Keratinocyte (primary cell): ENCODE measurements around the gene IFT74. TPM values are rescaled to one million over a fixed set of nuclear protein-coding genes. Genes with fewer than 3 reads are reported as not detected.

ENCODE experiments used
- DNase-seq: peaks from one replicate; pipeline ENCODE4 v3.0.0-alpha.2; 2011; ENCODE audit warnings: low read depth, missing footprints, low spot score
- FAIRE-seq: peaks from 2 replicates; lab custom pipeline; 2011; peaks lifted over from hg19 to GRCh38; lab: Jason Lieb, UNC
- H2AFZ ChIP-seq: 2 replicates; pipeline ENCODE4 v1.6.0; 2012; ENCODE audit warnings: low read length, control low read depth, inconsistent platforms; ENCODE audit not compliant: control insufficient read depth
- H3K27ac ChIP-seq: 2 replicates; pipeline ENCODE4 v1.5.1; 2011; ENCODE audit warnings: low read length; ENCODE audit not compliant: control insufficient read depth, insufficient read depth
- H3K27me3 ChIP-seq: 3 replicates; pipeline ENCODE4 v1.6.0; 2011; ENCODE audit warnings: low read length; ENCODE audit not compliant: control insufficient read depth, insufficient read depth; ENCODE audit errors: extremely low read depth
- H3K36me3 ChIP-seq, 2 experiments: 2 replicates in 1 of 2; 3 replicates in 1 of 2; pipeline ENCODE4 v1.5.1; 2011; ENCODE audit warnings: low read length in 2 of 2, mild to moderate bottlenecking in 1 of 2; ENCODE audit not compliant: control insufficient read depth in 2 of 2, insufficient read depth in 2 of 2; ENCODE audit errors: extremely low read depth in 1 of 2
- H3K4me1 ChIP-seq: 3 replicates; pipeline ENCODE4 v1.5.1; 2011; ENCODE audit warnings: low read length; ENCODE audit not compliant: control insufficient read depth, insufficient read depth; ENCODE audit errors: extremely low read depth
- H3K4me2 ChIP-seq: 3 replicates; pipeline ENCODE4 v1.6.0; 2011; ENCODE audit warnings: low read depth, low read length; ENCODE audit not compliant: control insufficient read depth, insufficient read depth; ENCODE audit errors: extremely low read depth
- H3K4me3 ChIP-seq, 3 experiments: fragments of 200-600 bp in 1 of 3; sonication (generic) in 1 of 3; 2 replicates in 2 of 3; 3 replicates in 1 of 3; pipeline ENCODE4 v1.5.1; 2011 to 2016; ENCODE audit warnings: low read length in 3 of 3, mild to moderate bottlenecking in 3 of 3, control low read depth in 2 of 3, inconsistent platforms in 1 of 3, low read depth in 1 of 3, mixed read lengths in 1 of 3, mixed run types in 1 of 3, moderate library complexity in 1 of 3; ENCODE audit not compliant: control insufficient read depth in 2 of 3, insufficient read depth in 2 of 3; ENCODE audit errors: extremely low read depth in 1 of 3
- H3K79me2 ChIP-seq: 2 replicates; pipeline ENCODE4 v1.6.0; 2012; ENCODE audit warnings: low read length; ENCODE audit not compliant: control insufficient read depth, insufficient read depth
- H3K9ac ChIP-seq: 3 replicates; pipeline ENCODE4 v1.6.0; 2011; ENCODE audit warnings: low read length; ENCODE audit not compliant: control insufficient read depth, insufficient read depth; ENCODE audit errors: extremely low read depth
- H3K9me1 ChIP-seq: 3 replicates; pipeline ENCODE4 v1.6.0; 2011; ENCODE audit warnings: low read length; ENCODE audit not compliant: control insufficient read depth, insufficient read depth; ENCODE audit errors: extremely low read depth
- H3K9me3 ChIP-seq: 2 replicates; pipeline ENCODE4 v1.5.1; 2012; ENCODE audit warnings: low read depth, low read length; ENCODE audit not compliant: control insufficient read depth
- H4K20me1 ChIP-seq: 3 replicates; pipeline ENCODE4 v1.6.0; 2011; ENCODE audit warnings: low read length; ENCODE audit not compliant: control insufficient read depth, insufficient read depth; ENCODE audit errors: extremely low read depth
- EZH2 ChIP-seq: IDR thresholded peaks from one replicate; pipeline ENCODE4 v1.6.1; 2012; ENCODE audit warnings: inconsistent platforms, mild to moderate bottlenecking, low read length, moderate library complexity
- dilution Hi-C: fragments of 300-500 bp; cut with MboI; formaldehyde crosslinking; loops from one replicate; pipeline ENCODE4 v1.7.0; 2020; ENCODE audit warnings: low sequenced_read_pairs; ENCODE audit not compliant: extremely low pct_ligation_motif_present
- polyA plus RNA-seq, 5 experiments: library from polyadenylated mRNA; depleted of rRNA in 3 of 5; stranded (reverse) in 3 of 5; stranded (forward) in 1 of 5; unstranded in 1 of 5; fragments of >200 nt; gene quantifications; 1 replicate in 1 of 5; 2 replicates in 3 of 5; 3 replicates in 1 of 5; pipeline versions ENCODE4 v1.2.1 to v1.2.3, GENCODE V29; 2011 to 2012; ENCODE audit warnings: missing spikeins in 2 of 5, low read depth in 1 of 5, low replicate concordance in 1 of 5
- TF ChIP-seq, protein P1 (sequence below), 3 experiments: IDR thresholded peaks in 1 of 3; conservative IDR thresholded peaks in 1 of 3; optimal IDR thresholded peaks in 1 of 3; 2 replicates in 2 of 3; 3 replicates in 1 of 3; pipeline versions ENCODE3 to v1.5.1; 2011; ENCODE audit warnings: low read length in 3 of 3, mild to moderate bottlenecking in 3 of 3, moderate library complexity in 2 of 3, control low read depth in 1 of 3, inconsistent platforms in 1 of 3; ENCODE audit not compliant: insufficient read depth in 2 of 3; ENCODE audit errors: extremely low read depth in 1 of 3

IFT74 gene
- polyA plus RNA-seq, 1 donor (not counting 4 experiments of a cell fraction or from before 2014, with no cell fraction given): 12.9 TPM

DNA sequence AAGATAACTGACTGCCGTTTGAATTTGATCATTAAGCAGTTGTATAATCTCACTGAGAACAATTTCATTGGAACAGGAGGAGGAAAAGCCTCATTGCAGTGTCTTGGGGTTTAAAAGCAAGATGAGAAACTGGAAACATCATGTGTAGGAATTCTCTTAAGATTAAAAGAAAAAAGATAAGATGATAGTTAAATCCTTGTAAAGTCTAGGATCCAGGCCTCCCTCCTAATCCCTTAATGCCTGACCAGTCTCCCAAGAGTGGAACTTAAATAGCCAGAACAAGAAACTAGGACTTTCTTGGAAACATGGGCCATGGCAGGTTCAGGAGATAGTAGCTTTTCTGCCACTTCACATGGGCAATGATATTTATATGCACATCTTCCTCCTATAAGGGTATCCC is 86.3 kb downstream of the IFT74 start:
- DNase-seq (no peak), FAIRE-seq (no peak)
- Histone ChIP-seq H3K4me1 (no peaks in the 10 kb centered on the region), H3K9ac (no peak overlapping the region), H3K36me3 (peaks cover 0 to 1% of the 10 kb centered on the region in 2 experiments), H3K27me3 (no peaks in the 10 kb centered on the region), H3K4me2 (no peak overlapping the region), H3K4me3 (no peak overlapping the region), H4K20me1 (no peaks in the 10 kb centered on the region), H3K27ac (no peak overlapping the region), H3K9me3 (no peaks in the 10 kb centered on the region), H2AFZ (no peak overlapping the region), H3K79me2 (no peaks in the 10 kb centered on the region), H3K9me1 (no peaks in the 10 kb centered on the region)
- dilution Hi-C loops: no loop called here
- TF ChIP-seq, protein P1, sequence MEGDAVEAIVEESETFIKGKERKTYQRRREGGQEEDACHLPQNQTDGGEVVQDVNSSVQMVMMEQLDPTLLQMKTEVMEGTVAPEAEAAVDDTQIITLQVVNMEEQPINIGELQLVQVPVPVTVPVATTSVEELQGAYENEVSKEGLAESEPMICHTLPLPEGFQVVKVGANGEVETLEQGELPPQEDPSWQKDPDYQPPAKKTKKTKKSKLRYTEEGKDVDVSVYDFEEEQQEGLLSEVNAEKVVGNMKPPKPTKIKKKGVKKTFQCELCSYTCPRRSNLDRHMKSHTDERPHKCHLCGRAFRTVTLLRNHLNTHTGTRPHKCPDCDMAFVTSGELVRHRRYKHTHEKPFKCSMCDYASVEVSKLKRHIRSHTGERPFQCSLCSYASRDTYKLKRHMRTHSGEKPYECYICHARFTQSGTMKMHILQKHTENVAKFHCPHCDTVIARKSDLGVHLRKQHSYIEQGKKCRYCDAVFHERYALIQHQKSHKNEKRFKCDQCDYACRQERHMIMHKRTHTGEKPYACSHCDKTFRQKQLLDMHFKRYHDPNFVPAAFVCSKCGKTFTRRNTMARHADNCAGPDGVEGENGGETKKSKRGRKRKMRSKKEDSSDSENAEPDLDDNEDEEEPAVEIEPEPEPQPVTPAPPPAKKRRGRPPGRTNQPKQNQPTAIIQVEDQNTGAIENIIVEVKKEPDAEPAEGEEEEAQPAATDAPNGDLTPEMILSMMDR (optimal IDR thresholded peaks at IDR 0.05 in 1 of 3, IDR thresholded peaks at IDR 0.05 in 1 of 3, conservative IDR thresholded peaks at IDR 0.05 in 1 of 3; ENCODE audit: extremely low read depth in 1 of 3, insufficient read depth in 2 of 3, low read length in 3 of 3): no peak
- no peak for TF ChIP-seq EZH2

DNA sequence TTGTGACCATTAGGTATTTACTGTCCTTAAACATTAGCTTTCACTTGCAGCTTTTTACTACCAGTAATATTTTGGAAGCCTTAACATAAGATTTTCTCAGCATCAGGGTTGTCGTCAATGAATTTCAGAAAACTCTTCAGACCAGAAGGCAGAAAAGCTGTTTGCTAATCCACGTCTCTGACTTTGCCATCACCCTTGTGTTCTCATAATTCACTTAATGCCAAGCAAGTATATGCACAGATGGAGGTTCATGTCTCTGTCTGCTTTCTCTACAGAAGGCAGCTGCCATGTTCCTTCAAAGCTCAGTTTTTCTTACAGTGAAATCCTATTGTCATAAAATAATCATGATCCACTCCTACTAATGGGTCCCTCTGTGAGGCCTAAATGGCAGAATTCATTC is 87.0 kb downstream of the IFT74 start:
- no peaks in the 10 kb centered on the region for H3K4me1 ChIP-seq
- H3K9ac ChIP-seq: no peak overlapping the region
- no peaks in the 10 kb centered on the region for H3K9me3 ChIP-seq
- no peak overlapping the region for H2AFZ ChIP-seq
- TF ChIP-seq EZH2: no peak
- TF ChIP-seq, protein P1 (optimal IDR thresholded peaks at IDR 0.05 in 1 of 3, IDR thresholded peaks at IDR 0.05 in 1 of 3, conservative IDR thresholded peaks at IDR 0.05 in 1 of 3; ENCODE audit: extremely low read depth in 1 of 3, insufficient read depth in 2 of 3, low read length in 3 of 3): no peak
- H3K4me3 ChIP-seq: no peak overlapping the region
- peaks cover 0 to 1% of the 10 kb centered on the region in 2 experiments for H3K36me3 ChIP-seq
- no peak for FAIRE-seq
- DNase-seq: no peak
- H3K27ac ChIP-seq: no peak overlapping the region
- H3K27me3 ChIP-seq: no peaks in the 10 kb centered on the region
- dilution Hi-C loops: no loop called here
- H3K79me2 ChIP-seq: no peaks in the 10 kb centered on the region
- no peaks in the 10 kb centered on the region for H3K9me1 ChIP-seq
- H4K20me1 ChIP-seq: no peaks in the 10 kb centered on the region
- H3K4me2 ChIP-seq: no peak overlapping the region
